ENCODE results near the gene DNAH6. TPM values are rescaled to one million over a fixed set of nuclear protein-coding genes. Genes with fewer than 3 reads are reported as not detected.

The DNAH6 gene
- total and polyA plus RNA-seq, 10 of the 15 experiments (the other 5 are each of a cell fraction or from before 2014, with no cell fraction given) = 0.07 to 1.0 (median 0.29) TPM

DNA sequence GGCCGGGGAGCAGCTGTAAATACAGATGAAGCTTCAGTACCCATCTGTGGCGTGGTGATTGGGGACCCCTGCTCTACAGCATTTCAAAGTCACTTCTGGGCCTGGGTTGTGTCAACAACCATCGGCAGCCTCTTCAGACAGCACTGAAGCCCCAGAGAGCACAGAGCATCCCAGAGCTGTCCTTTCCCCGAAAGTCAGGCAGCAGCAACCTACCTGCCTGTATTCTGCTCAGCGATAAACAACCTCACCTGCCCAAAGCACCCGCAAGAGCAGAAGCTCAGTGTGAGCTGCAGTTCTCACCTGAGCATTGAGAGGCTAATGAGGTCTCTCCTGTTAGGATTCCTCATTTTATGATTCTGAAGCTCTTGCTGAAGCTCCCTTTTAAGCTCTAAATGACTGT, 345.2 kb downstream of the DNAH6 start (continued):
- no peak for TF ChIP-seq TCF12 (IDR thresholded peaks at IDR 0.05; ENCODE audit: low read depth, low read length)

DNA sequence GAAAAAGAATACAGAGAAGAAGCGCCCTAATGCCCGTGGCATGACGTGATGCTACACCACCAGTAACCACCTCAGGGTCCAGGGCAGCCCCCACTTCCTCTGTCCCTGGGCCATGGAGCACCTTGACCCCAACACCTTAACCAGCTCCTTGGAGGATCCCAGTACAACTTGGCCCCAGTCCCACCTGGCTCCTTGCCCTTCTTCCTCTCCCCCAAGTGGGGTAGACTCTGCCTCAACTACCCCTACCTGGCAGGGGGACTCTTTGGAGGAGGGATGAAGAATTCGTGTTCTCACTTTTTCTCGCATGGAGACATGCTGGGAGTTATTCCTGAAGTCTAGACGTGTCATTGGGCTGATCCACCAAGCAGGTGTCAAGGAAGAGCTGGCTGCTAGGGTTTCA, 345.7 kb downstream of the DNAH6 start:
- WGBS (ENCODE audit: insufficient coverage, insufficient replicate concordance, low lambda C conversion rate, missing lambda C conversion rate) = 2% methylated on average over 6 of the region's 6 CpGs
- Histone ChIP-seq H3K27me3 (replicated peaks in 1 of 2; ENCODE audit: control insufficient read depth in 2 of 2, insufficient read depth in 2 of 2, low read length in 1 of 2) (no peaks in the 10 kb centered on the region), H3K36me3 (ENCODE audit: control insufficient read depth in 2 of 2, insufficient read depth in 2 of 2, low read length in 1 of 2) (no peaks in the 10 kb centered on the region; a peak in 1 of 4 replicates), H3K9ac (ENCODE audit: control insufficient read depth, insufficient read depth, low read length) (no peak overlapping the region), H3K79me2 (ENCODE audit: control insufficient read depth, insufficient read depth, low read length) (no peaks in the 10 kb centered on the region), H3K4me3 (no peak overlapping the region), H3K27ac (ENCODE audit: control insufficient read depth, insufficient read depth) (no peak overlapping the region), H3K4me1 (ENCODE audit: control insufficient read depth, insufficient read depth, low read length) (no peaks in the 10 kb centered on the region), H2AFZ (ENCODE audit: control insufficient read depth, low read depth, low read length) (no peak overlapping the region), H4K20me1 (ENCODE audit: control insufficient read depth, insufficient read depth) (no peaks in the 10 kb centered on the region), H3K4me2 (ENCODE audit: control insufficient read depth, insufficient read depth) (no peak overlapping the region), H3K9me3 (replicated peaks; ENCODE audit: control insufficient read depth, insufficient read depth, low read length) (no peaks in the 10 kb centered on the region)
- CTCF ChIA-PET = interaction anchor here (0.7 to 6.5 kb wide), 6 partner anchors 20 to 365 kb away, joined by 3 to 41 read pairs (median 4); no protein-coding TSS in a partner anchor
- DNase-seq (ENCODE audit: low read depth, low spot score) (no peak), FAIRE-seq (no peak), ATAC-seq (no peak)
- no TSS peak for BruUV-seq (replicated peaks)
- POLR2A ChIA-PET = no interaction called here
- TF ChIP-seq RAD51 (IDR thresholded peaks at IDR 0.05) = no peak
- no peak for TF ChIP-seq CEBPB (IDR thresholded peaks at IDR 0.05; ENCODE audit: borderline replicate concordance in 1 of 2, low read depth in 2 of 2, low read length in 2 of 2)
- no peak for TF ChIP-seq POLR2AphosphoS5 (IDR thresholded peaks at IDR 0.05; ENCODE audit: low read length)
- intact Hi-C loops (cut with micrococcal nuclease; ENCODE audit: unreplicated experiment) (loop anchor here (5.0 kb wide), 1 partner anchor 230 kb away; no protein-coding TSS in a partner anchor), in situ Hi-C loops (cut with MboI) (no loop called here)
- RAD21 ChIA-PET (ENCODE audit: unreplicated experiment) = interaction anchor here (1.0 to 2.1 kb wide), 5 partner anchors 20 to 365 kb away, joined by 3 to 7 read pairs (median 4); no protein-coding TSS in a partner anchor
- SMC1A ChIA-PET (ENCODE audit: uncharacterized antibody, unreplicated experiment) = interaction anchor here (0.5 to 2.1 kb wide), 6 partner anchors 11 to 335 kb away, joined by 3 to 8 read pairs (median 3); no protein-coding TSS in a partner anchor

DNA sequence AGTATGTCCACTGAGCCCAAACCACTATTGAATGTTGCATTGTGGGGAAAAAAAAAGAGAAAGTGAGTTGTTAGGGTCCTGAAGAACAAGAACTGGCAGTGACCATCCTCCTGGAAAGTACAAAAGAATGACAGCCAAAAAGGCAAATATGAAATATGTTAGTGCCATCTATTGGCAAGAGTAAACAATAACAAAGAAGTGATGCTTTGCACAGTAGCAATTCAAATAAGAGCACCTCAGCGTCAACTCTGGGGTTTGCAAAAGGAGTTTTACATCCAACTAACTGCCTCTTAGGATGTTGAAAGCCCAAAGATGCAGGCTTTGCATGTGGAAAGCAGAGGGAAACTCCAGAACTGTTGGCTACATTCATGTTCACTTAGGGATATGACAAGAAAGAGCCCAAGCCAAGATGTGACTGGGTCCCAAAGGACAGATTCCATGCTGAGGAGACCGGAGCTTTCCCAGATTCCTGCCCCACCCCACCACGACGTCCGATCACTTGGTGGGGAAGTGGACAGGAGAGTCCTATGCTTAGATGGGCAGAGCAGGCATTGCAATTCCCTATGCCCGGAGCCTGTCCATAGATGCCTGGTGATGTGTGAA, 349.0 kb downstream of the DNAH6 start:
- H4K20me1 ChIP-seq (ENCODE audit: control insufficient read depth, insufficient read depth) = no peaks in the 10 kb centered on the region
- in situ Hi-C loops (cut with MboI) (no loop called here), intact Hi-C loops (cut with micrococcal nuclease; ENCODE audit: unreplicated experiment) (loop anchor here (1.0 to 2.0 kb wide), 2 partner anchors 124 to 370 kb away; no protein-coding TSS in a partner anchor)
- SMC1A ChIA-PET (ENCODE audit: uncharacterized antibody, unreplicated experiment) = interaction anchor here (1.0 to 2.3 kb wide), 6 partner anchors 60 to 422 kb away, joined by 3 to 7 read pairs (median 4); no protein-coding TSS in a partner anchor
- no peaks in the 10 kb centered on the region; a peak in 1 of 4 replicates for H3K36me3 ChIP-seq (ENCODE audit: control insufficient read depth in 2 of 2, insufficient read depth in 2 of 2, low read length in 1 of 2)
- no peak overlapping the region for H3K4me3 ChIP-seq
- H3K27me3 ChIP-seq (replicated peaks in 1 of 2; ENCODE audit: control insufficient read depth in 2 of 2, insufficient read depth in 2 of 2, low read length in 1 of 2) = no peaks in the 10 kb centered on the region
- RAD21 ChIA-PET (ENCODE audit: unreplicated experiment) = interaction anchor here (0.7 to 1.6 kb wide), 5 partner anchors 13 to 368 kb away, joined by 3 to 8 read pairs (median 4); no protein-coding TSS in a partner anchor
- H3K9ac ChIP-seq (ENCODE audit: control insufficient read depth, insufficient read depth, low read length) = no peak overlapping the region
- DNase-seq (ENCODE audit: low read depth, low spot score) (no peak), FAIRE-seq (peak; percentile 90), ATAC-seq (peak; percentile 87)
- H3K4me1 ChIP-seq (ENCODE audit: control insufficient read depth, insufficient read depth, low read length) = no peaks in the 10 kb centered on the region
- 31% methylated on average over 6 of the region's 6 CpGs for whole genome bisulfite sequencing (ENCODE audit: insufficient coverage, insufficient replicate concordance, low lambda C conversion rate, missing lambda C conversion rate)
- no TSS peak for BruUV-seq (replicated peaks)
- no peaks in the 10 kb centered on the region for H3K79me2 ChIP-seq (ENCODE audit: control insufficient read depth, insufficient read depth, low read length)
- H2AFZ ChIP-seq (ENCODE audit: control insufficient read depth, low read depth, low read length) = no peak overlapping the region
- no peak overlapping the region for H3K4me2 ChIP-seq (ENCODE audit: control insufficient read depth, insufficient read depth)
- H3K27ac ChIP-seq (ENCODE audit: control insufficient read depth, insufficient read depth) = no peak overlapping the region
- H3K9me3 ChIP-seq (replicated peaks; ENCODE audit: control insufficient read depth, insufficient read depth, low read length) = no peaks in the 10 kb centered on the region
- CTCF ChIA-PET = interaction anchor here (0.6 to 2.5 kb wide), 10 partner anchors 15 to 380 kb away, joined by 3 to 9 read pairs (median 3); no protein-coding TSS in a partner anchor
- POLR2A ChIA-PET = no interaction called here
- TF ChIP-seq WRNIP1 (IDR thresholded peaks at IDR 0.05; ENCODE audit: borderline replicate concordance, low read depth, low read length) = no peak
- peak; percentile 73 for TF ChIP-seq RAD21 (IDR thresholded peaks at IDR 0.05; ENCODE audit: insufficient read depth, low read depth, low read length)
- TF ChIP-seq SMC3 (IDR thresholded peaks at IDR 0.05; ENCODE audit: borderline replicate concordance, low read length) = peak; percentile 70; the same call in 1 of the 2 replicates
- TF ChIP-seq, protein P1, sequence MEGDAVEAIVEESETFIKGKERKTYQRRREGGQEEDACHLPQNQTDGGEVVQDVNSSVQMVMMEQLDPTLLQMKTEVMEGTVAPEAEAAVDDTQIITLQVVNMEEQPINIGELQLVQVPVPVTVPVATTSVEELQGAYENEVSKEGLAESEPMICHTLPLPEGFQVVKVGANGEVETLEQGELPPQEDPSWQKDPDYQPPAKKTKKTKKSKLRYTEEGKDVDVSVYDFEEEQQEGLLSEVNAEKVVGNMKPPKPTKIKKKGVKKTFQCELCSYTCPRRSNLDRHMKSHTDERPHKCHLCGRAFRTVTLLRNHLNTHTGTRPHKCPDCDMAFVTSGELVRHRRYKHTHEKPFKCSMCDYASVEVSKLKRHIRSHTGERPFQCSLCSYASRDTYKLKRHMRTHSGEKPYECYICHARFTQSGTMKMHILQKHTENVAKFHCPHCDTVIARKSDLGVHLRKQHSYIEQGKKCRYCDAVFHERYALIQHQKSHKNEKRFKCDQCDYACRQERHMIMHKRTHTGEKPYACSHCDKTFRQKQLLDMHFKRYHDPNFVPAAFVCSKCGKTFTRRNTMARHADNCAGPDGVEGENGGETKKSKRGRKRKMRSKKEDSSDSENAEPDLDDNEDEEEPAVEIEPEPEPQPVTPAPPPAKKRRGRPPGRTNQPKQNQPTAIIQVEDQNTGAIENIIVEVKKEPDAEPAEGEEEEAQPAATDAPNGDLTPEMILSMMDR (IDR thresholded peaks at IDR 0.05 in 2 of 3, conservative IDR thresholded peaks at IDR 0.05 in 1 of 3; ENCODE audit: control insufficient read depth in 2 of 3, extremely low read depth in 1 of 3, insufficient read depth in 1 of 3, low read depth in 3 of 3, low read length in 3 of 3) = peak; percentile 41 to 75 (median 61); a peak in 4 of 6 replicates
- TF ChIP-seq SRF (IDR thresholded peaks at IDR 0.05; ENCODE audit: low read depth in 2 of 2, low read length in 2 of 2) = no peak
- TF ChIP-seq CEBPB (IDR thresholded peaks at IDR 0.05; ENCODE audit: borderline replicate concordance in 1 of 2, low read depth in 2 of 2, low read length in 2 of 2) = no peak
- no peak for TF ChIP-seq IRF4 (IDR thresholded peaks at IDR 0.05; ENCODE audit: low read depth, low read length)
- no peak for TF ChIP-seq ESRRA (IDR thresholded peaks at IDR 0.05; ENCODE audit: low read length)
- TF ChIP-seq TARDBP (IDR thresholded peaks at IDR 0.05; ENCODE audit: borderline replicate concordance) = no peak
- TF ChIP-seq SMAD5 (IDR thresholded peaks at IDR 0.05; ENCODE audit: low read depth) = no peak
- no peak for TF ChIP-seq SREBF2 (IDR thresholded peaks at IDR 0.05; ENCODE audit: low read length)

All from GM12878 (cell line).